ENCODE measurements around the gene LRRC74B.

DNA sequence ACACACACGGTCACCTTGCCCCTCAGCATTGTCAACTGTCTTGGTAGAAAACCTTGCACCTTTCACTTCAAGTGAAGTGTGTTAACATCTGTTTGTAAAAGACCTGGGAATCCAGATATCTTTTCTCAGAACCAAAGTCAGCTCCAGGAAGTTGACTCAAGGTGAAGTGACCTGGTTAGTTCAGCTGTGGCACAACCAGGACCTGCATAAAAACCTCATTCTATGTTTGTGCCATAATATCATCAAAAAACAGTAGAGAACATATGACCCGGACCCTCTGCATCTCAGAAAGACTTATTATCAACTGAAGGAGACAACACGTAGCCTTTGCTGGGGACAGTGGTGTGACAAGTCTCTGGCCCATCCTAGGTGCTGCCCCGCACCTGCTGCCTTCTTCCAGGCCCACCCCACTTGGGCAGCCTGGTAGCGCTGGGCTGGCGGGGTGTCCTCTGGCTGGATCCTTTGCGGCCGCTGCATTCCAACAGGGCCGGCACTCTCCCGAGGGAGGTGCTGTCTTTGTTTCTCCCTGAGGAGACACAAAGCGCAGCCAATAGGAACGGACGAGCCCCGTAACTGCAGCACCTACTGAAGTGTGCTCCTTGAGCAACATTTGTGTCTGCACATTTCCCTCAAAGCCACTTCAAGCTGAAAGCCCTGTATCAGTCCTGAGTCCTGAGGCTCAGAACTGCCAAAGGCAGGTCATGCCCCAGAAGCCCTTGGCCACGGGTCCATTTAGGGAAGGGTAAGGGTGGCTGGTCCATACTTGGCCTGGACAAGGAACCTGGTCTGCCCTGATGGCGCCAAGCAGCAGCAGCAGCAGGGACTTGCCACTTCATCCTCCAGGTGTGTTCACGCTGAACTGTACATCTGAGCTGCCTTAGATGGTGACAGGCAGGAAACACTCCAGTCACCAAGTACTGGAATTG lies 25.2 kb downstream of the LRRC74B start:
- TF ChIP-seq EZH2 (IDR thresholded peaks at IDR 0.05; ENCODE audit: borderline replicate concordance) (no peak), EZH2phosphoT487 (IDR thresholded peaks at IDR 0.05; ENCODE audit: low read depth, severe bottlenecking, unreplicated experiment) (no peak)
- TF ChIP-seq, protein P1, sequence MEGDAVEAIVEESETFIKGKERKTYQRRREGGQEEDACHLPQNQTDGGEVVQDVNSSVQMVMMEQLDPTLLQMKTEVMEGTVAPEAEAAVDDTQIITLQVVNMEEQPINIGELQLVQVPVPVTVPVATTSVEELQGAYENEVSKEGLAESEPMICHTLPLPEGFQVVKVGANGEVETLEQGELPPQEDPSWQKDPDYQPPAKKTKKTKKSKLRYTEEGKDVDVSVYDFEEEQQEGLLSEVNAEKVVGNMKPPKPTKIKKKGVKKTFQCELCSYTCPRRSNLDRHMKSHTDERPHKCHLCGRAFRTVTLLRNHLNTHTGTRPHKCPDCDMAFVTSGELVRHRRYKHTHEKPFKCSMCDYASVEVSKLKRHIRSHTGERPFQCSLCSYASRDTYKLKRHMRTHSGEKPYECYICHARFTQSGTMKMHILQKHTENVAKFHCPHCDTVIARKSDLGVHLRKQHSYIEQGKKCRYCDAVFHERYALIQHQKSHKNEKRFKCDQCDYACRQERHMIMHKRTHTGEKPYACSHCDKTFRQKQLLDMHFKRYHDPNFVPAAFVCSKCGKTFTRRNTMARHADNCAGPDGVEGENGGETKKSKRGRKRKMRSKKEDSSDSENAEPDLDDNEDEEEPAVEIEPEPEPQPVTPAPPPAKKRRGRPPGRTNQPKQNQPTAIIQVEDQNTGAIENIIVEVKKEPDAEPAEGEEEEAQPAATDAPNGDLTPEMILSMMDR (IDR thresholded peaks at IDR 0.05; ENCODE audit: poor library complexity): no peak

Measured in hepatocyte (in vitro differentiated cells).